GM03348 (cell line): ENCODE measurements around the gene LITAF.
A peak's percentile ranks its signal among the peaks of the same experiment; 100 is the strongest.

Experiments used
- DNase-seq: peaks from one replicate; pipeline ENCODE4 v3.0.0; 2012; ENCODE audit warnings: low spot score

The LITAF gene

GRCh38 chr16:11550791-11551498 lies 35.8 kb downstream of the LITAF start:
- no peak for DNase-seq

GRCh38 chr16:11547118-11547916 lies 39.4 kb downstream of the LITAF start:
- DNase-seq = no peak

GRCh38 chr16:11546608-11547061 lies 40.1 kb downstream of the LITAF start:
- DNase-seq = peak; percentile 41

GRCh38 chr16:11543661-11544393 lies 42.9 kb downstream of the LITAF start:
- DNase-seq = no peak

GRCh38 chr16:11542069-11542744 lies 44.5 kb downstream of the LITAF start:
- no peak for DNase-seq

- no peak for DNase-seq
Measured at GRCh38 chr16:11539641-11540050, 47.1 kb downstream of the LITAF start.

GRCh38 chr16:11538880-11539279 lies 47.8 kb downstream of the LITAF start:
- DNase-seq = no peak

GRCh38 chr16:11536104-11536866 lies 50.4 kb downstream of the LITAF start:
- DNase-seq = no peak

- DNase-seq = no peak
Measured at GRCh38 chr16:11535494-11535893, 51.2 kb downstream of the LITAF start.

- no peak for DNase-seq
Measured at GRCh38 chr16:11534262-11534661, 52.5 kb downstream of the LITAF start.

GRCh38 chr16:11533588-11533987 lies 53.1 kb downstream of the LITAF start:
- DNase-seq = no peak

- no peak for DNase-seq
Measured at GRCh38 chr16:11530171-11530940, 56.4 kb downstream of the LITAF start.

- no peak for DNase-seq
Measured at GRCh38 chr16:11529285-11529684, 57.4 kb downstream of the LITAF start.

GRCh38 chr16:11528053-11528452 lies 58.7 kb downstream of the LITAF start:
- DNase-seq = no peak

- DNase-seq = peak; percentile 36
Measured at GRCh38 chr16:11526655-11527350, 59.9 kb downstream of the LITAF start.

- no peak for DNase-seq
Measured at GRCh38 chr16:11524098-11524760, 62.5 kb downstream of the LITAF start.

GRCh38 chr16:11521055-11521454 lies 65.7 kb downstream of the LITAF start:
- DNase-seq = no peak

GRCh38 chr16:11520442-11520841 lies 66.3 kb downstream of the LITAF start:
- DNase-seq = no peak

- DNase-seq = no peak
Measured at GRCh38 chr16:11517961-11518360, 68.8 kb downstream of the LITAF start.
